NCI-H2196 (cell line): ENCODE results near the gene HSPE1.
"Not testable (repeated sequence)": the region's sequence is repeated elsewhere in the genome, so short reads cannot be mapped to it uniquely, and the experiment has no call there.

Experiments
- DNase-seq: peaks from one replicate; lab custom pipeline; 2025; ENCODE audit not compliant: unreplicated experiment; lab: John Stamatoyannopoulos, UW

The HSPE1 gene

DNA sequence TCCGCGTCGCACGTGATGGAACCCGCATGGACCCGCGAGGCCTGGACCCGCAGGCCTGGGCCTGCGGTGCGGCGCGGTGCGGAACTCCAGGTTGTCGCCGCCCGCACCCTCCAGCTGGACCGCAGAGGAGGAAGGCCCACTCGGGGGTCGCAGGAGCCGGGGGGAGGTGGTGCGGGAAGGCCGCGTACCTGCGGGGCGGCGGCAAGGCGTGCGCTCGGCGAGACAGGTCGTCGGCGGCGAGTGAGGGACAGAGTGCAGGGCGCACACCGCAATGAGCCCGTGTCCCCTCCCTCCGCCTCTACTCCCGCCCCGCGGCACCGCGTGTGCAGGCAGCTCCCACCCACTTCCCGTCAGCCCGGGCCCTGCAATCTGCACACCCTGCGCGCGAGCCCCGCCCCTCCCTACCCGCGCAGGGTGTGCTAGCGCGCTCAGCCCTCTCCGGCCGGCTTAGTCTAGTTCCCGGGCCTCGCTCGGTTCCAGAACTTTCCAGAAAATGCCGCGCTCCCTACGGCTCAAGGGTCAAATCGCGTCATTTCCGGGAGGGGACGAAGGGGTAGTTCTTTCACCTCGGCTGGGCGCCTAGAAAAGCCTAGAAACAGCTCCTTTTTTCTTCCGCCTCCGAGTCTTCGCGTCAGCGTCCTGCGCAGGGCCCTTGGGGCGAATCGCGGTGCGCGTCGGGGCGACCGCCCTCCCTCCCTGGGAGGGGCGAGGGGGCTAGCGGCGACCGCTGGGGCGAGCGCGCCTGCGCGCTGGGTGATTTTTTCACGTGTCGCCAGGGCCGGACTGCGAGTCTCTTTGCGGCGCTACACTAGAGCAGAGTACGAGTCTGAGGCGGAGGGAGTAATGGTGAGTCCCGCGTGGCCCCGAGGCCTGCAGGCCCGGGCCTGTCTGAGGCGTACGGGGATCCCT, at the start of gene HSPE1, which contains the start of gene HSPD1:
TSS of gene HSPE1 (plus strand) at position 786 of the 909 bp plus-strand sequence. CDS start at position 844, 58 bp downstream.
TSS of gene HSPD1 (minus strand) at position 247 of the 909 bp plus-strand sequence. CDS start 992 bp downstream, outside the sequence.
- DNase-seq = peak; percentile 100

DNA sequence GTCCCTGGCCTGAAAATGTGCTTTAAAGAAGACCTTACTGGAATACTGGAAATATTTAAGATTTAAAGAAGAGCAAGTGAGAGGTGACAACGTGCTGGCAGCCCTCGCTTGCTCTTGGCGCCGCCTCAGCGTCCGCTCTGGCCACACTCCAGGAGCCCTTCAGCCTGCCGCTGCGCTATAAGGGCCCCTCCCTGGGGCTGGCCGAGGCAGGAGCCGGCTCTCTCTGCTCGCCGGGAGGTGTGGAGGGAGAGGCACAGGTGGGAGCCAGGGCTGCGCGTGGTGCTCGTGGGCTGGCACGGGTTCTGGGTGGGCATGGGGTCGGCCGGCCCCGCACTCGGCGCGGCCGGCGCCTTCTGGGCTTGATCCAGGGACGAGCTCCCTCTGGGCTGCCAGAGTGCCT, 49.7 kb upstream of the HSPE1 start:
- peak; percentile 60 for DNase-seq

DNA sequence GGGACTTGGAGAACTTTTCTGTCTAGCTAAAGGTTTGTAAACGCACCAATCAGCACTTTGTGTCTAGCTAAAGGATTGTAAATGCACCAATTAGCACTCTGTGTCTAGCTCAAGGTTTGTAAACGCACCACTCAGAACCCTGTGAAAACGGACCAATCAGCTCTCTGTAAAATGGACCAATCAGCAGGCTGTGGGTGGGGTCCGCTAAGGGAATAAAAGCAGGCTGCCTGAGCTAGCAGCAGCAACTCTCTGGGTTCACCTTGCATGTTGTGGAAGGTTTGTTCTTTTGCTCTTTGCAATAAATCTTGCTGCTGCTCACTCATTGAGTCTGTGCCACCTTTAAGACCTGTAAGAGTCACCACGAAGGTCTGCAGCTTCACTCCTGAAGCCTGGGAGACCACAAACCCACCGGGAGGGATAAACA, 49.2 kb upstream of the HSPE1 start:
- DNase-seq = not testable (repeated sequence)

- no peak for DNase-seq
Measured at GRCh38 chr2:197452754-197453122, 47.4 kb upstream of the HSPE1 start.

DNA sequence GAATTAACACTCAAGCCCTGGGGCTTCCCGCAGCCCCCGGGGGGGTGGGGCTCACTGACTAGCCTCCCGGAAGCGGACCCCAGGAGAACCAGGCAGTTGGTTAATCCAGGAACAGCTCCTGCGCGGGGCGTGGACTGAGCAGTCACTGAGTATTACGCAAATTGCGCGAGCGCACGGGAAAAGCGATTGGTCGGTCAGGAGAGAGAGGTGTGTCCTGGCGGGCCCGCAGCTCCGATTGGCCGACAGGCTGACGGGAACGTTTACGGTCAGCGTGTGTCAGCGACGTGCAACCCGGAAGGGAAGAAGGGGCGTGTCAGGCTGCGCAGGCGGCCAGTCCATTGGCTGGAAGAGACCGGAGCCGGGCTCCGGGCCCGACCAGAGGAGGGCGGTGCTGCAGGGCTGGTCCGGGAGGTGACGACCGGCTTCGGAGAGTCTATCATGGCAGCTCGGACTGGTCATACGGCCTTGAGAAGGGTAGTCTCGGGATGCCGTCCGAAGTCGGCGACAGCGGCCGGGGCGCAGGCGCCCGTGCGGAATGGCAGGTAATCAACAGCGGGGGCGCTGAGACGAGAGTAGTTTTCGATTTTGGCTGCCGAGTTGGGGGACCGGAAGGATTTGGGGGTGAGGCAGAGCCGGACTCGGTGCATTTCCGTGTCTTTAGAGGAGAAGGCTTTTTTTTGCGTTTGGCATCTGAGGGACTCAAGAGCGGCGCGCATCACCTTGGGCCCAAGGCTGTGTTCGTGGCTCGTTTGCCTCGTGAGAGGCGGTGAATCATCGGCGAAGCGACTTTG, 46.9 kb upstream of the HSPE1 start, which contains the start of gene COQ10B:
TSS of gene COQ10B (plus strand) at position 430 of the 791 bp plus-strand sequence. CDS start at position 439, 9 bp downstream.
- DNase-seq = peak; percentile 99

- DNase-seq = peak; percentile 72
Measured at GRCh38 chr2:197453914-197454398, 46.2 kb upstream of the HSPE1 start.

- no peak for DNase-seq
Measured at GRCh38 chr2:197454923-197455322, 45.3 kb upstream of the HSPE1 start.

DNA sequence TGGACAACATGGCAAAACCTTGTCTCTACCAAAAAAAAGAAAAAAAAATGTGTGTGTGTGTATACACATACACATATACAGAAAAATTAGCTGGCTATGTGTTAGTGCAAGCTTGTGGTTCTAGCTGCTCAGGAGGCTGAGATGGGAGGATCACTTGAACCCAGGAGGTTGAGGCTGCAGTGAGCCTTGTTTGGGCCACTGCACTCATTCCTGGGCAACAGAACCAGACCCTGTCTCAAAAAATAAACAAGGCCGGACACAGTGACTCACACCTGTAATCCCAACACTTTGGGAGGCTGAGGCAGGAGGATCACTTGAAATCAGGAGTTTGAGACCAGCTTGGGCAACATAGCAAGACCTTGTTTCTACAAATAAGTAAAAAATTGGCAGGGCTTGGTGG, 44.8 kb upstream of the HSPE1 start:
- no peak for DNase-seq

- no peak for DNase-seq
Measured at GRCh38 chr2:197460649-197461048, 39.5 kb upstream of the HSPE1 start.

GRCh38 chr2:197461057-197461456, 39.1 kb upstream of the HSPE1 start:
- DNase-seq = no peak

DNA sequence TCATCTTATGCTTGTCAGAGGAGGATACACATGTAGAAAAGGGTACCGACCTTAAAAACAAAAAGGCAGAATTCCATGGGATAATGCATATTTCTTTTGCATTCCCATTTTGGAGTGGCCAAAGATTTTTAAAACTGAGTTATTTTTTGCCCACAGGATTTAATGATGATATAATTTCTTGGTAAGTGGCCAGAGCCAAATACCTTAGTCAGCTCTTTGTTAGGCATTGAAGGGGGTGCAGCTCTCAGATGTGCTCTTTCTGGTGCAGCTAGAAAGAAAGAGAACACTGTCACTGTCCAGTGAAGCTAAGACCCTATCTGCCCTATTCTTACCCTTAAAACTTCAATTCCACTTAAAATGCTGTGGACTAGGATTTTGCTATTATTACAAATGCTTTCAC, 36.0 kb upstream of the HSPE1 start:
- no peak for DNase-seq

GRCh38 chr2:197472166-197472565, 28.0 kb upstream of the HSPE1 start:
- DNase-seq = no peak

DNA sequence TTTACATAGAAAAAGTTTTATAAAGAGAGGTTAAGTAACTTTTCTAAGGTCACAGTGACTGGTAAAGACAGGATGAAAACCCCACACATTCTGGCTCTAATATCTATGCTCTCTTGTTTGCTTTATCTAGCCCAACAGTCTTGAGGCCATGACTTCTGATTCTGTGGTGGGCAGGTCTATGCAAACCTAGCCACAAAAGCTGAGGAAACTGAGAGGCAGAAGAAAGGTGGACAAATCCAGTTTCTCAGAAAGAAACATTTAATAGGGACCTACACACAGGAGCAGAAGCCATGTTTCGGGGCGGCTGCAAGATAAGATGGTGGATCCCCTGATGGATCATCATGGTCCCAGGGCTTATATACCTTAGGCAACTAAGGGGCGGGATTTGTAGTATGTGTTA, 22.4 kb upstream of the HSPE1 start:
- no peak for DNase-seq

DNA sequence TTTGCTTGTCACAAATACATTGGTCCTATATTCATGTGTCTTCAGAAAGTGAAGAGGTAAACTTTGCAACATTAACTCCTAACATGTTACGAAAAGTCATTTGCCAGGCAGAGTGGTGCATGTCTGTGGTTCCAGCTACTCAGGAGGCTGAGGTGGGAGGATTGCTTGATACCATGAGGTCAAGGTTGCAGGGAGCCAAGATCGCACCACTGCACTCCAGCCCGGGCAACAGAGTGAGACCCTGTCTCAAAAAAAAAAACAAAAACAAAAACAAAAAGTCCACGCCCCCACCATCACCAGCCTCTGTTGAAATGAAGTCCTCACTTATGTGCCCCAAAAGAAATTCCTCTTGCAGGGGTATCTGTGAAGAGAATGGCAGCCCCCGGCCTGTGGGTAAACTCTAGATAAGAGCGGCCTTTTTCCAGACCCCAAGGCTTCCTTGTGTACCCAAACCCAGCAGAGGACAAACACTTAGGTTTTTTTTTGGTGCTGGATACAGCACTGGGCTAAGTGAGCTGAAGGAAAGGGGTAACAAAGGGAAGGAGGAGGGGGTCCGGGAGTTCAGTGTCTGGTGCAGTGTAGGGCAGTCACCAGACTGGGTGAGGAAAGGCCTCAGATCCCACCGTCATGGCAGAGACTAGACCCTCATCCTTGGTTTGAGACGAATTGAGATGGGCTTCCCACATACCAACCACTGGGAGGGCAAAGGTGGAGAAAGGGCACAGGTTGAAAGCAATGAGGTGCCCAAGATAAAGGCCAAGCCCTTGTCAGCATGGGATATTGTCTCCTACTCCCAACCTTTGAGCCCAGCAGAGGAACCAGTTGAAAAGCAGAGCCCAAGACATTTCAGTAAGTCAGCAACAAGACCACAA, 19.8 kb upstream of the HSPE1 start:
- no peak for DNase-seq

DNA sequence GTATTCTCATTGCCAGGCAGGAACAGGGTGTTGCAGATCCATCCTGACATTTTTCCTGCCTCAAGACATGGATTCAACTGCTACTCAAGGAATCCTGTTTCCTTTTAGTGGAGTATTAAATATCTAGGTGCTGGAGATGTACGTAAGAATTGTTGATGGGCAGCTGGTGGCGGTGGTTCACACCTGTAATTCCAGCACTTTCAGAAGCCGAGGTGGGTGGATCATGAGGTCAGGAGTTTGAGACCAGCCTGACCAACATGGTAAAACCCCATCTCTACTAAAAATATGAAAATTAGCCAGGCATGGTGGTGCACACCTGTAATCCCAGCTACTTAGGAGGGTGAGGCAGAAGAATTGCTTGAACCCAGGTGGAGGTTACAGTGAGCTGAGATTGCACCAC, 15.9 kb upstream of the HSPE1 start:
- DNase-seq = not testable (repeated sequence)

DNA sequence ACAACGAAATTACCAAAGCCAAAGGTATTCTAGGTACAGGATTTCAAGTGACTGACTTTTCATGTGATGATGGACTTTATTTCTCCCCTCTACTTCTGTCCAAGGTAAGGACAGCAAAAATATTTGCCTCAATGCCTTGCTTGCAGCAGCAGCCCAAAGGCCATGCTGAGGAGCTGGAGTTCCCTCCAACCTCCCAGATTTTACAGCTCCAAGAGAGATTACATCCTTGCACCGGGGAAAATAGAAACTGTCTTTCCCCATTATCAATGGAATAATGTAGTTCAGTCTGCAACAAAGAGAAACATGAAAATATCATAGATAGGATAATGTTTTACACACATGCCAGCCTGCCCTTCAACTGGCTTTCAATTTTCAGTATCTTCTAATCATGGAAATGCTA, 14.0 kb upstream of the HSPE1 start:
- DNase-seq = no peak

DNA sequence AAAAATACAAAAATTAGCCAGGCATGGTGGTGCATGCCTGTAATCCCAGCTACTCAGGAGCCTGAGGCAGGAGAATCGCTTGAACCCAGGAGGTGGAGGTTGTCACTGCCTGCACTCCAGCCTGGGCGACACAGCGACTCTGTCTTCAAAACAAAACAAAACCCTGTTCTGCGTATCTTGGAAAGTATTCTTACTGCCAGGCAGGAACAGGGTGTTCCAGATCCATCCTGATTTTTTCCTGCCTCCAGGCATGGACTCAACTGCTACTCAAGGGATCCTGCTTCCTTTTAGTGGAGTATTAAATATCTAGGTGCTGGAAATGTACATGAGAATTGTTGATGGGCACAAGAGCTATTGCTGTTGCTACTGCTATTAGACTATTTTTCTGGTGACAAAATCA, 12.8 kb upstream of the HSPE1 start:
- no peak for DNase-seq

GRCh38 chr2:197495433-197496134, 4.6 kb upstream of the HSPE1 start:
- DNase-seq = no peak

- DNase-seq = no peak
Measured at GRCh38 chr2:197496695-197497094, 3.5 kb upstream of the HSPE1 start.

DNA sequence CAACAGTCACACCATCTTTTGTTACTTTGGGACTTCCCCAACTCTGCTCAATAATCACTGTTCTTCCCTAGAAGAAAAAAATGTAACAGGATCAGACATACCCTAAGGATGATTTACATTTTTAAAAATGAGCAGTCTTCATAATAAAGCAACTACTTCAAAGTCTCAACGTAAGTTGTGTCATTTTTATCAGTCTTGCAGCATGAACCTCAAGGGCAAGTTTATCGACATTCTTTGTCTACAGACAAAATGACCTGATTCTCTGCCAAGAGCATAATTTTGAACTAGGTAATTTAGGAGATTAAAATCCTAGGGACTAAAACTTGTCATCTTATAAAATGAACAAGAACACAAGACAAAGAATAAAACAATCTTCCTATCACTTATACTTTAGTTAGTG, 2.9 kb upstream of the HSPE1 start:
- DNase-seq = no peak
